ENCODE results near the gene UPF1. TPM values are rescaled to one million over a fixed set of nuclear protein-coding genes. Genes with fewer than 3 reads are reported as not detected.

UPF1 gene
- total RNA-seq, 3 donors from 2014 or later (not counting 1 experiment from before 2014, with no cell fraction given), result 123 to 140 (median 138) TPM

DNA sequence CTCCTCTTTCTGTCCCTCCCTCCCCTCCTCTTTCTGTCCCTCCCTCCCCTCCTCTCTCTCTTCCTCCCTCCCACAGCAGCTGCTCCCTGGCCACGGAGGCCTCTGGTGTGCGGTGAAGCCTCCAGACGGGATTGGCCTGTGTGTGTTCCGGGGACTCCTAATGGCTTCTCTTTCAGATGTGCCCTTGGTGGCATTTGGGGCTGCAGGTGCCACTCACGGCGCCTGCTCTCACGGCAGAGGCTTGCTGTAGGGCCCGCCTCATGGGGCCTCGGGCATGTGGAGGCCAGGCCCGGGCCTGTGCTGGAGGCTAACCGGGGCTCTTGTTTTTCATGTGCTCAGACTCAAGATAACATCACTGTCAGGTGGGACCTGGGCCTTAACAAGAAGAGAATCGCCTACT, 20.9 kb downstream of the UPF1 start:
- Mint-ChIP-seq H3K27ac (peak overlapping the region in 1 of 2 donors; percentile 18), H3K27me3 (ENCODE audit: low read depth in 2 of 2) (no peaks in the 10 kb centered on the region), H3K4me3 (no peak overlapping the region), H3K36me3 (no peaks in the 10 kb centered on the region), H3K9me3 (no peaks in the 10 kb centered on the region), H3K4me1 (peaks cover 19 to 22% of the 10 kb centered on the region in 2 donors)
- no peak for TF ChIP-seq CTCF (IDR thresholded peaks at IDR 0.05)
- no peak for DNase-seq
- 97% methylated on average over 12 of the region's 12 CpGs for WGBS (ENCODE audit: insufficient coverage)
- Histone ChIP-seq H3K9me3 (ENCODE audit: control insufficient read depth, insufficient read depth, low read length) (no peaks in the 10 kb centered on the region), H3K27ac (ENCODE audit: low read length) (no peak overlapping the region), H3K36me3 (ENCODE audit: control insufficient read depth, insufficient read depth, low read length) (peaks cover 88% of the 10 kb centered on the region), H3K27me3 (ENCODE audit: control insufficient read depth, insufficient read depth, low read length) (no peaks in the 10 kb centered on the region), H3K4me1 (ENCODE audit: control insufficient read depth, insufficient read depth, low read length) (peaks cover 23% of the 10 kb centered on the region), H3K4me3 (ENCODE audit: low read length) (no peak overlapping the region)
- no peak for ATAC-seq
- intact Hi-C loops (cut with micrococcal nuclease), result no loop called here

DNA sequence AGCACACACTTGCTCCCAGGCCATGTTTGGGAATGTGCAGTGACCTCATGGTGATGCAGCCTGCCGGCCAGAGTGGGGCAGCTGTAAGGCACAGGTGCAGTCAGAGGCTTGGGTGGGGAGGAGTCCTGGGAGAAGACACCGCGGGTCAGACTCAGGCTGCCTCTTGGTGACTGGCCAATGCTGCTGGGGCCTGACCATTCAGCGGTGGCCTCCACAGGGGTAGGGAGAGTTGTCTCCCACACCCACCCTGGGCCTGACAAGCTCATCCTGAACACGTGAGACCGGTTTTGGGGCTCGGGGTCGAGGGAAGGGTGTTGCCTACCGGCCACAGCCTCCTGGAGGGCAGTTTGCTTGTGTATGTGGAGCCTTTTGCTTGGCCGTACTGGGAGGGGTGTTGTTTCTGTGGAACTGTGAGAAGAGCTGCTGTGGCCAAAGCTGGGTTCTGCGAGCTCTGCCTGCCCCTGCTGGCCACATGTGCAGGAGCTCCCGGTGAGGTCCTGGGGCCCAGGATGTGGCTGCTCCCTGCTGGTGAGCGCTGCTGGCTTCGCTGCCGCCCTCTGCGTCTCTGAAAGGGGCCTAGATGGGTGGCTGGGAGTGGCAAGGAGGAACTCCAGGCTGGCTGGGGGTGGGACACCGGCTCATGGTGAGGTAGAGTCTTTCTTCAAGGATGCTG, 22.1 kb downstream of the UPF1 start:
- no peaks in the 10 kb centered on the region for H3K36me3 Mint-ChIP-seq
- Histone ChIP-seq H3K36me3 (ENCODE audit: control insufficient read depth, insufficient read depth, low read length) (peaks cover 91% of the 10 kb centered on the region), H3K9me3 (ENCODE audit: control insufficient read depth, insufficient read depth, low read length) (no peaks in the 10 kb centered on the region), H3K27me3 (ENCODE audit: control insufficient read depth, insufficient read depth, low read length) (no peaks in the 10 kb centered on the region), H3K27ac (ENCODE audit: low read length) (no peak overlapping the region), H3K4me1 (ENCODE audit: control insufficient read depth, insufficient read depth, low read length) (peaks cover 13% of the 10 kb centered on the region), H3K4me3 (ENCODE audit: low read length) (no peak overlapping the region)
- H3K4me3 Mint-ChIP-seq, result no peak overlapping the region
- H3K4me1 Mint-ChIP-seq, result peaks cover 9 to 13% of the 10 kb centered on the region in 2 donors
- WGBS (ENCODE audit: insufficient coverage), result 96% methylated on average over 17 of the region's 17 CpGs
- no peak for TF ChIP-seq CTCF (IDR thresholded peaks at IDR 0.05)
- intact Hi-C loops (cut with micrococcal nuclease), result no loop called here
- DNase-seq (no peak), ATAC-seq (no peak)
- H3K27me3 Mint-ChIP-seq (ENCODE audit: low read depth in 2 of 2), result no peaks in the 10 kb centered on the region
- H3K27ac Mint-ChIP-seq, result no peak overlapping the region
- H3K9me3 Mint-ChIP-seq, result no peaks in the 10 kb centered on the region

GRCh38 chr19:18854982-18855381, 23.2 kb downstream of the UPF1 start:
- Histone ChIP-seq H3K27me3 (ENCODE audit: control insufficient read depth, insufficient read depth, low read length) (no peaks in the 10 kb centered on the region), H3K36me3 (ENCODE audit: control insufficient read depth, insufficient read depth, low read length) (peaks cover 94% of the 10 kb centered on the region), H3K4me1 (ENCODE audit: control insufficient read depth, insufficient read depth, low read length) (peaks cover 3% of the 10 kb centered on the region), H3K9me3 (ENCODE audit: control insufficient read depth, insufficient read depth, low read length) (no peaks in the 10 kb centered on the region), H3K27ac (ENCODE audit: low read length) (no peak overlapping the region), H3K4me3 (ENCODE audit: low read length) (no peak overlapping the region)
- TF ChIP-seq CTCF (IDR thresholded peaks at IDR 0.05), result no peak
- no peaks in the 10 kb centered on the region for H3K9me3 Mint-ChIP-seq
- no peak for DNase-seq
- peaks cover 0 to 3% of the 10 kb centered on the region in 2 donors for H3K4me1 Mint-ChIP-seq
- intact Hi-C loops (cut with micrococcal nuclease), result no loop called here
- H3K36me3 Mint-ChIP-seq, result no peaks in the 10 kb centered on the region
- H3K4me3 Mint-ChIP-seq, result no peak overlapping the region
- ATAC-seq, result no peak
- no peak overlapping the region for H3K27ac Mint-ChIP-seq
- no peaks in the 10 kb centered on the region for H3K27me3 Mint-ChIP-seq (ENCODE audit: low read depth in 2 of 2)
- WGBS (ENCODE audit: insufficient coverage), result 98% methylated on average over 33 of the region's 33 CpGs
